Endothelial cell of umbilical vein (primary cell): ENCODE results near the gene EIF4E1B. TPM values are rescaled to one million over a fixed set of nuclear protein-coding genes. Genes with fewer than 3 reads are reported as not detected.

ENCODE experiments used
- BruUV-seq: library from RNA; stranded (reverse); fragments of 400-500 nt; replicated peaks from 2 replicates; lab custom pipeline; 2021; lab: Mats Ljungman, UMichigan
- CTCF ChIA-PET: fragments of 300-600, 350-600 bp; sonication (Branson Sonifier 250); formaldehyde crosslinking; loops from one replicate; lab custom pipeline; 2021; ENCODE audit warnings: antibody characterized with exemption, inconsistent platforms; lab: Charles Lee
- POLR2A ChIA-PET: fragments of 300-600, 350-600 bp; sonication (Branson Sonifier 250); formaldehyde crosslinking; loops from one replicate; lab custom pipeline; 2021; ENCODE audit warnings: antibody characterized with exemption, inconsistent platforms; lab: Charles Lee
- DNase-seq: peaks from one replicate; pipeline ENCODE4 v3.0.0-alpha.2; 2011; ENCODE audit warnings: low read depth, low spot score
- FAIRE-seq: peaks from 2 replicates; lab custom pipeline; 2011; peaks lifted over from hg19 to GRCh38; lab: Jason Lieb, UNC
- H2AFZ ChIP-seq: 2 replicates; pipeline ENCODE4 v1.6.0; 2012; ENCODE audit warnings: low read depth, low read length, control low read depth, inconsistent platforms
- H3K27ac ChIP-seq: 2 replicates; pipeline ENCODE4 v1.5.1; 2011; ENCODE audit warnings: low read depth, mild to moderate bottlenecking, control low read depth, low read length, moderate library complexity; ENCODE audit not compliant: insufficient read depth
- H3K27me3 ChIP-seq, 2 experiments: 2 replicates each; pipeline versions ENCODE4 v1.6.0 to v1.6.1; 2011; ENCODE audit warnings: low read length in 2 of 2, mixed read lengths in 1 of 2; ENCODE audit not compliant: control insufficient read depth in 2 of 2, insufficient read depth in 2 of 2
- H3K36me3 ChIP-seq, 2 experiments: 2 replicates in 1 of 2; 3 replicates in 1 of 2; pipeline ENCODE4 v1.5.1; 2011; ENCODE audit warnings: low read length in 2 of 2, mild to moderate bottlenecking in 1 of 2, moderate library complexity in 1 of 2; ENCODE audit not compliant: control insufficient read depth in 2 of 2, insufficient read depth in 2 of 2; ENCODE audit errors: extremely low read depth in 1 of 2
- H3K4me1 ChIP-seq: 3 replicates; pipeline ENCODE4 v1.5.1; 2011; ENCODE audit warnings: mild to moderate bottlenecking, low read length; ENCODE audit not compliant: control insufficient read depth, insufficient read depth; ENCODE audit errors: extremely low read depth
- H3K4me2 ChIP-seq: 2 replicates; pipeline ENCODE4 v1.6.1; 2011; ENCODE audit warnings: low read length, control low read depth, mixed read lengths; ENCODE audit not compliant: insufficient read depth
- H3K4me3 ChIP-seq, 3 experiments: fragments of 200-600 bp in 1 of 3; sonication (generic), shearing (Covaris generic) in 1 of 3; replicated peaks in 1 of 3; 2 replicates each; pipeline ENCODE4 v1.5.1; 2011 to 2016; ENCODE audit warnings: control low read depth in 3 of 3, low read length in 3 of 3, mild to moderate bottlenecking in 2 of 3, inconsistent platforms in 1 of 3, low read depth in 1 of 3, moderate library complexity in 1 of 3; ENCODE audit not compliant: insufficient read depth in 1 of 3
- H3K79me2 ChIP-seq: 2 replicates; pipeline ENCODE4 v1.6.0; 2012; ENCODE audit warnings: low read length, inconsistent platforms; ENCODE audit not compliant: control insufficient read depth, insufficient read depth
- H3K9ac ChIP-seq: replicated peaks from 2 replicates; pipeline ENCODE3; 2011; ENCODE audit warnings: low read length, control low read depth; ENCODE audit not compliant: insufficient read depth; ENCODE audit errors: extremely low read depth
- H3K9me1 ChIP-seq: replicated peaks from 3 replicates; pipeline ENCODE4 v1.6.0; 2011; ENCODE audit warnings: mild to moderate bottlenecking, low read length; ENCODE audit not compliant: control insufficient read depth, insufficient read depth; ENCODE audit errors: extremely low read depth
- H3K9me3 ChIP-seq: replicated peaks from 2 replicates; pipeline ENCODE4 v1.5.1; 2012; ENCODE audit warnings: low read length, inconsistent platforms; ENCODE audit not compliant: control insufficient read depth, insufficient read depth
- H4K20me1 ChIP-seq: replicated peaks from 2 replicates; pipeline ENCODE3; 2011; ENCODE audit warnings: mild to moderate bottlenecking, low read length; ENCODE audit not compliant: control insufficient read depth, insufficient read depth; ENCODE audit errors: extremely low read depth
- CTCF ChIP-seq, 2 donors: IDR thresholded peaks; 1 replicate in 1 of 2; 2 replicates in 1 of 2; pipeline ENCODE4 v1.5.1; 2011; ENCODE audit warnings: low read length in 2 of 2, mild to moderate bottlenecking in 2 of 2, moderate library complexity in 2 of 2, control low read depth in 1 of 2, inconsistent platforms in 1 of 2, low read depth in 1 of 2; ENCODE audit not compliant: insufficient read depth in 1 of 2; ENCODE audit errors: extremely low read depth in 1 of 2
- EZH2 ChIP-seq: IDR thresholded peaks from 2 replicates; pipeline ENCODE4 v1.6.1; 2012; ENCODE audit warnings: borderline replicate concordance, low read depth, mild to moderate bottlenecking, moderate library complexity, low read length, inconsistent platforms; ENCODE audit not compliant: severe bottlenecking
- FOS ChIP-seq: IDR thresholded peaks from 2 replicates; pipeline ENCODE4 v1.6.1; 2011; ENCODE audit warnings: mild to moderate bottlenecking, low read length, moderate library complexity, borderline replicate concordance; ENCODE audit not compliant: insufficient read depth
- GATA2 ChIP-seq: IDR thresholded peaks from 2 replicates; pipeline ENCODE4 v1.7.0; 2011; ENCODE audit warnings: low read depth, mild to moderate bottlenecking, moderate library complexity, mixed read lengths, low read length; ENCODE audit not compliant: insufficient read length, insufficient read depth
- JUN ChIP-seq: IDR thresholded peaks from 2 replicates; pipeline ENCODE4 v1.6.1; 2011; ENCODE audit warnings: borderline replicate concordance, low read depth; ENCODE audit not compliant: insufficient read length, insufficient read depth
- MAX ChIP-seq: IDR thresholded peaks from 2 replicates; pipeline ENCODE4 v1.6.1; 2011; ENCODE audit not compliant: insufficient read depth, insufficient read length
- MYC ChIP-seq: IDR thresholded peaks from one replicate; pipeline ENCODE4 v1.6.1; 2011; ENCODE audit warnings: mild to moderate bottlenecking, low read depth, low read length
- POLR2A ChIP-seq: IDR thresholded peaks from 2 replicates; pipeline ENCODE4 v1.6.1; 2012; ENCODE audit warnings: low read depth, mild to moderate bottlenecking, control low read depth, low read length
- POLR2AphosphoS5 ChIP-seq: IDR thresholded peaks from 2 replicates; pipeline ENCODE4 v1.6.1; 2012; ENCODE audit warnings: low read depth, mild to moderate bottlenecking, control low read depth, low read length, moderate library complexity; ENCODE audit not compliant: insufficient read depth
- dilution Hi-C: fragments of 300-500 bp; cut with MboI; formaldehyde crosslinking; loops from one replicate; pipeline ENCODE4 v1.15.0; 2019; ENCODE audit warnings: low sequenced_read_pairs; ENCODE audit not compliant: extremely low pct_ligation_motif_present
- intact Hi-C: fragments of 100-400 bp; cut with micrococcal nuclease; formaldehyde crosslinking; loops from one replicate; pipeline ENCODE4 v1.10.0; 2022
- microRNA-seq: library from miRNA; unstranded; fragments of <30 nt; microRNA quantifications from one replicate; pipeline ENCODE4 v1.2.0, GENCODE V29; 2021; ENCODE audit warnings: borderline number of aligned reads, borderline replicate concordance
- polyA plus RNA-seq, 4 experiments: library from polyadenylated mRNA; depleted of rRNA in 3 of 4; stranded (reverse) in 3 of 4; unstranded in 1 of 4; fragments of >200 nt; gene quantifications; 2 replicates each; pipeline versions ENCODE4 v1.2.1 to v1.2.3, GENCODE V29; 2011 to 2012; ENCODE audit warnings: missing spikeins in 1 of 4
- small RNA-seq: library from RNA; depleted of rRNA; stranded (forward); fragments of <200 nt; gene quantifications from one replicate; pipeline ENCODE3, GENCODE V24; 2012; ENCODE audit warnings: low replicate concordance, low read depth; ENCODE audit not compliant: insufficient read depth, insufficient read length
- total RNA-seq: library from RNA; stranded (reverse); gene quantifications from 2 replicates; pipeline ENCODE4 v1.2.3, GENCODE V29; 2021

EIF4E1B gene
- total and polyA plus RNA-seq, 2 donors (not counting 3 experiments of a cell fraction or from before 2014, with no cell fraction given), result not detected

GRCh38 chr5:176695073-176695472 is 64.6 kb downstream of the EIF4E1B start:
- peaks cover 31 to 33% of the 10 kb centered on the region in 2 experiments for H3K27me3 ChIP-seq
- H3K9me1 ChIP-seq, result no peaks in the 10 kb centered on the region

More at GRCh38 chr5:176695073-176695472, 64.6 kb downstream of the EIF4E1B start:
- no peak for TF ChIP-seq POLR2A
- TF ChIP-seq CTCF (IDR thresholded peaks at IDR 0.05; ENCODE audit: extremely low read depth in 1 of 2, insufficient read depth in 1 of 2, low read depth in 1 of 2, low read length in 2 of 2), result no peak
- TF ChIP-seq POLR2AphosphoS5, result no peak
- TF ChIP-seq GATA2, result no peak
- TF ChIP-seq MYC, result no peak
- no peak for TF ChIP-seq EZH2
- TF ChIP-seq FOS, result no peak
- TF ChIP-seq JUN, result no peak
- TF ChIP-seq MAX, result no peak
- FAIRE-seq, result no peak
- no peak overlapping the region for H3K4me3 ChIP-seq
- ChIA-PET POLR2A (no interaction called here), CTCF (interaction anchor here (1.6 to 1.7 kb wide), 2 partner anchors 19 to 34 kb away, joined by 3 to 9 read pairs; no protein-coding TSS in a partner anchor)
- intact Hi-C loops, result no loop called here
- no peaks in the 10 kb centered on the region for H3K9me3 ChIP-seq
- no peak overlapping the region for H2AFZ ChIP-seq
- H3K36me3 ChIP-seq, result no peaks in the 10 kb centered on the region
- BruUV-seq, result no TSS peak
- dilution Hi-C loops, result no loop called here
- H3K4me1 ChIP-seq, result no peaks in the 10 kb centered on the region
- no peak overlapping the region for H3K4me2 ChIP-seq
- DNase-seq, result no peak
- no peaks in the 10 kb centered on the region for H3K79me2 ChIP-seq
- H3K9ac ChIP-seq, result no peak overlapping the region
- H3K27ac ChIP-seq, result no peak overlapping the region
- no peaks in the 10 kb centered on the region for H4K20me1 ChIP-seq

Small RNA genes lying within 50 kb of the gene (microRNA-seq; reads per million reads assigned to microRNA genes)
- gene MIR4281, result not detected

Small RNA genes lying within 50 kb of the gene (small RNA-seq; reads per million reads assigned to genes)
- not detected for gene MIR4281

Other genes with a start within 250 kb of the EIF4E1B start
- gene NOP16, start 242.1 kb upstream of the EIF4E1B start, total RNA-seq, result 47.4 and 51.6 TPM in 2 replicates
- 31.1 and 41.1 TPM in 2 replicates for gene NOP16, start 242.1 kb upstream of the EIF4E1B start, polyA plus RNA-seq
- gene HIGD2A, start 241.9 kb upstream of the EIF4E1B start, total RNA-seq, result 96.2 and 103 TPM in 2 replicates
- gene HIGD2A, start 241.9 kb upstream of the EIF4E1B start, polyA plus RNA-seq, result 210 and 294 TPM in 2 replicates
- gene CLTB, start 214.1 kb upstream of the EIF4E1B start, total RNA-seq, result 73.2 and 108 TPM in 2 replicates
- gene CLTB, start 214.1 kb upstream of the EIF4E1B start, polyA plus RNA-seq, result 111 and 126 TPM in 2 replicates
- gene FAF2, start 182.3 kb upstream of the EIF4E1B start, total RNA-seq, result 43.5 and 50.1 TPM in 2 replicates
- gene FAF2, start 182.3 kb upstream of the EIF4E1B start, polyA plus RNA-seq, result 24.8 and 27.9 TPM in 2 replicates
- 50.2 and 51.5 TPM in 2 replicates for gene RNF44, start 93.3 kb upstream of the EIF4E1B start, total RNA-seq
- 19.8 and 24.4 TPM in 2 replicates for gene RNF44, start 93.3 kb upstream of the EIF4E1B start, polyA plus RNA-seq
- gene CDHR2, start 81.3 kb upstream of the EIF4E1B start, total RNA-seq, result not detected in 2 replicates
- gene CDHR2, start 81.3 kb upstream of the EIF4E1B start, polyA plus RNA-seq, result not detected in 2 replicates
- 9.3 and 10.4 TPM in 2 replicates for gene GPRIN1, start 20.5 kb upstream of the EIF4E1B start, total RNA-seq
- 2.4 and 2.6 TPM in 2 replicates for gene GPRIN1, start 20.5 kb upstream of the EIF4E1B start, polyA plus RNA-seq
- not detected in 2 replicates for gene SNCB, start 141 bp upstream of the EIF4E1B start, total RNA-seq
- 0.08 TPM in 1 of 2 replicates, not detected in the other for gene SNCB, start 141 bp upstream of the EIF4E1B start, polyA plus RNA-seq
- gene TSPAN17, start 16.8 kb downstream of the EIF4E1B start, total RNA-seq, result 55.9 and 57.0 TPM in 2 replicates
- gene TSPAN17, start 16.8 kb downstream of the EIF4E1B start, polyA plus RNA-seq, result 64.1 and 73.3 TPM in 2 replicates
- gene UNC5A, start 179.9 kb downstream of the EIF4E1B start, total RNA-seq, result 0.22 and 0.51 TPM in 2 replicates
- 0.08 and 0.10 TPM in 2 replicates for gene UNC5A, start 179.9 kb downstream of the EIF4E1B start, polyA plus RNA-seq